Activated naive CD8-positive, alpha-beta T cell treated with anti-CD3 and anti-CD28 coated beads, Interleukin-2, amount 50 U/mL, for 24 hours (primary cell): ENCODE results near the gene ACAT2.
"Not testable (repeated sequence)": the region's sequence is repeated elsewhere in the genome, so short reads cannot be mapped to it uniquely, and the experiment has no call there.

Experiments
- ATAC-seq: fragments of 150-1000 bp; cut with Tn5 transposase; one replicate; pipeline ENCODE4 v1.10.0; 2021
- DNase-seq: peaks from one replicate; pipeline ENCODE4 v3.0.0; 2021
- H3K27ac Mint-ChIP-seq: one replicate; pipeline ENCODE4 v1.8.0; 2021; ENCODE audit warnings: mild to moderate bottlenecking, mixed read lengths
- H3K27me3 Mint-ChIP-seq: one replicate; pipeline ENCODE4 v1.8.0; 2021; ENCODE audit warnings: mixed read lengths
- H3K36me3 Mint-ChIP-seq: one replicate; pipeline ENCODE4 v1.8.0; 2021; ENCODE audit warnings: low read depth, mixed read lengths
- H3K4me1 Mint-ChIP-seq: one replicate; pipeline ENCODE4 v1.8.0; 2021; ENCODE audit warnings: mixed read lengths
- H3K4me3 Mint-ChIP-seq: one replicate; pipeline ENCODE4 v1.8.0; 2021; ENCODE audit warnings: mild to moderate bottlenecking, moderate library complexity, mixed read lengths
- H3K9me3 Mint-ChIP-seq: one replicate; pipeline ENCODE4 v1.8.0; 2021; ENCODE audit warnings: mixed read lengths

The ACAT2 gene

DNA sequence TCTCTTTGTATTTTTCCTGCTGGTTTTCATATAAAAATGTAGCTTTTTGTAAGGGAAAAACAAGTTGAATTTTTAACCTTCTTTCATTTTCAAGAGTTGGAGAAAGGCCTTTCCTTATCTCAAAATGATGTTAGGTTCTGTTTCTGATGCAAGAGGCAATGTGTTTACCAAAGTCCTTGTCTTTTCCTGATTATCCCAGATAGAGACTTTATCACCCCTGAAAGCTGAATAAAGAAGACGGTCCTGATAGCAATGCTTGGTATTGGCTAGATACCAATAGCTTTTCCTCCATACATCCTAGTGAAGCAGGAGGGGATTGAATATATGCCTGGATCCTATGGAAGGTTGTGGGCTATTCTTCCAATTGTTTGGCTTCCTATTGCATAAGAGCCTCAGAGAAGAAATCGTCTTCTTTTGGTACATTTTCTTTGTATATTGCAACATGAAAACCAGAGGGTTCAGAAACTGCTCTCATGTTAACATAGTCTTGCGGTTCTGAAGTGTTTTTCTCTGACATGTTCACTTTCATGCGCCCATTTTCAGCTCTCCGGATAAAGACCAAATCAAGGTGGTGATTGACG lies 43.7 kb downstream of the ACAT2 start:
- DNase-seq = no peak
- ATAC-seq = no peak
- Mint-ChIP-seq H3K27me3 (no peaks in the 10 kb centered on the region), H3K4me3 (no peak overlapping the region), H3K36me3 (no peaks in the 10 kb centered on the region), H3K9me3 (no peaks in the 10 kb centered on the region), H3K4me1 (peaks cover 2% of the 10 kb centered on the region), H3K27ac (no peak overlapping the region)

DNA sequence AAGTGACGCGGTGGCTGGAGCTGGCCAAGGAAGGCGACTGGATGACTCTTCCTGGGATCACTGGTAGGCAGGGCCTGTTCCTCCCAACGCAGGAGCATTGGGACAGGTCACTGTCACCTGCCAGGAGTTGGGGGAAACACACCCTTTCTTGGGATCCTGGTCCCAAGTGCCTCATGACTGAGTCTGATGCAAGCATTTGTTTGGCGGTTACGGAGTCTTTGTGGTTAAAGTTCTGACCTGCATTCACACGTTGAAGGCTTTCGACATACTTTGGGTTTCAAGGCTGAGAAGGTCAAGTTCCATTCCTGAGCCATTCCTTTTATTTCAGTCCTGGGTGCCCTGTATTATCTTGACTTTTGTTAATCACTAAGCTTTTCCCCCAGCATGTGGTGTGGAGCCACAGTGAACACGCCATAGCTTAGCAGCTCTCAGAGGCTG lies 44.2 kb downstream of the ACAT2 start:
- H3K4me3 Mint-ChIP-seq = no peak overlapping the region
- DNase-seq (no peak), ATAC-seq (no peak)
- H3K27me3 Mint-ChIP-seq = no peaks in the 10 kb centered on the region
- H3K27ac Mint-ChIP-seq = no peak overlapping the region
- no peaks in the 10 kb centered on the region for H3K36me3 Mint-ChIP-seq
- H3K9me3 Mint-ChIP-seq = no peaks in the 10 kb centered on the region
- H3K4me1 Mint-ChIP-seq = peaks cover 2% of the 10 kb centered on the region

DNA sequence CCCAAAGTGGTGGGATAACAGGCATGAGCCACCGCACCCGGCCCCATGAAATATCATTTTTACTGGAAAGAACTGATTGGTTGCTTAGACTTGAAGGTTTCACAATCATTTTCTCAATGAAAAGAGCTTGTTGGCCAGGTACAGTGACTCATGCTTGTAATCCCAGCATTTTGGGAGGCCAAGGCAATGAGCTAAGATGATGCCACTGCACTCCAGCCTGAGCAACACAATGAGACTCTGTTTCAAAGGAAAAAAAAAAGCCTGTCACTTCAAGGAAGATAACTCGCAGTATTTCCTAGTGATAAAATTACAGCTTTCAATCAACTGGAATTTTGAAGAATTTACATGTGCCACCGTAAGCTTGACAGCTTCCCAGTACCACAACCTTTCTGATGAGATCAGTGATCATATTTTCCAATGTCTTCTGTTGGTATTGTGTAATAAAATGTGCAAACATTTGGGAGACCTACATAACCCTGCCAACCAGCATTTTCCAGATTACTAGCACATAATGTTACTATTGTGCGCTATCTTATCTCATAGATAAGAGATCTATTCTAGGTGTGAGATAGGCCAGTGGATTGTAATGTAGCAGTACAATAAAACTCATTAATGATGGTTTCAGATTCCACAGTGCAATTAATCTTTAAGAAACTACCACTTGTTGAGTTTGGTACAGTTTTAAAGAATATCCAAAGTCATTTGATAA lies 45.5 kb downstream of the ACAT2 start:
- H3K4me1 Mint-ChIP-seq = peaks cover 2% of the 10 kb centered on the region
- H3K27me3 Mint-ChIP-seq = no peaks in the 10 kb centered on the region
- H3K9me3 Mint-ChIP-seq = no peaks in the 10 kb centered on the region
- no peak overlapping the region for H3K4me3 Mint-ChIP-seq
- ATAC-seq (no peak), DNase-seq (no peak)
- no peaks in the 10 kb centered on the region for H3K36me3 Mint-ChIP-seq
- H3K27ac Mint-ChIP-seq = no peak overlapping the region

DNA sequence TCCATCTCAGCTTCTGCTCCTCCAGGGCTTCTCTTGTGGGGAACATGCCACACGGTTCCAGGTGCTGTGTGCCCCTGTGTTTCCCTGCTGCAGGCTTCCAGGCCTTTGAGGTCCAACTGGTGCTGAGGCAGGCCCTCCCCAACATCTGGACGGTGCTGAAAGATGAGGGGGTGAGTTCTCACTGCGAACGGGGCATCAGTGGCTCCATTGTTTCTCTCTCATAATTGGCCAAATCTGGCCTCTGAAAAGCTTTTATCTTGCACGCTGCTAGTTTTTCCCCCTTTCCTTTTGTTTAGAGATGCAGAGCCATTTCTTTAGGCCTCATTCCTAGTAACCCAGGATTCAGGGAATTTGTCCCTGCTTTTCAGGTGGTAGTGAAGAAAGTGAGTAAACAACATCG lies 46.8 kb downstream of the ACAT2 start:
- H3K27ac Mint-ChIP-seq = no peak overlapping the region
- H3K27me3 Mint-ChIP-seq = no peaks in the 10 kb centered on the region
- H3K9me3 Mint-ChIP-seq = no peaks in the 10 kb centered on the region
- DNase-seq (no peak), ATAC-seq (no peak)
- H3K4me1 Mint-ChIP-seq = peaks cover 2% of the 10 kb centered on the region
- H3K36me3 Mint-ChIP-seq = no peaks in the 10 kb centered on the region
- H3K4me3 Mint-ChIP-seq = no peak overlapping the region

GRCh38 chr6:159809149-159809548 lies 47.3 kb downstream of the ACAT2 start:
- H3K4me3 Mint-ChIP-seq = no peak overlapping the region
- no peak overlapping the region for H3K27ac Mint-ChIP-seq
- peaks cover 2% of the 10 kb centered on the region for H3K4me1 Mint-ChIP-seq
- H3K9me3 Mint-ChIP-seq = no peaks in the 10 kb centered on the region
- no peaks in the 10 kb centered on the region for H3K27me3 Mint-ChIP-seq
- no peak for ATAC-seq
- no peaks in the 10 kb centered on the region for H3K36me3 Mint-ChIP-seq
- no peak for DNase-seq

DNA sequence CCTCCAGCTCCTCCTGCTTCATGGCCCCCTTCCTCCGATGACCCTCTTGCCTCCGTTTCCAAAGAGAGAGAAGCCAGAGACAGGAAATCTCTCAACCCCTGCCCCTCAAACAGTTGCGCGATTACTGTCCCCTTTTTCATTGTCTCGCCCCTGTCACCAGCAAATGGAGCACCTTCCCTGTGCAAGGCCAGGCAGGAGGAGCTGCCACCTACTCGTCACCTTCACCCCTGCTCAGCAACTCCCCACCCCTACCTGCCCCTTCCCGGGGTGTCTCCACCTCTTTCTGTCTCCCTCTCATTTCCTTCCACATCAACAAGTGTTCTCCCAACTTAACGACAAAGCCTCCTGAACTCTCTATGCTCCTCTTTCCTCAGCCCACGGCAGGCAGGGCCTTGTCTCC lies 51.9 kb downstream of the ACAT2 start:
- H3K9me3 Mint-ChIP-seq = no peaks in the 10 kb centered on the region
- peaks cover 2% of the 10 kb centered on the region for H3K4me1 Mint-ChIP-seq
- H3K27me3 Mint-ChIP-seq = no peaks in the 10 kb centered on the region
- ATAC-seq (no peak), DNase-seq (no peak)
- H3K36me3 Mint-ChIP-seq = no peaks in the 10 kb centered on the region
- no peak overlapping the region for H3K4me3 Mint-ChIP-seq
- no peak overlapping the region for H3K27ac Mint-ChIP-seq

- ATAC-seq = no peak
- no peaks in the 10 kb centered on the region for H3K27me3 Mint-ChIP-seq
- H3K36me3 Mint-ChIP-seq = no peaks in the 10 kb centered on the region
- H3K27ac Mint-ChIP-seq = no peak overlapping the region
- no peak overlapping the region for H3K4me3 Mint-ChIP-seq
- H3K9me3 Mint-ChIP-seq = no peaks in the 10 kb centered on the region
- no peak for DNase-seq
- peaks cover 12% of the 10 kb centered on the region for H3K4me1 Mint-ChIP-seq
These were observed 53.6 kb downstream of the ACAT2 start for GRCh38 chr6:159815410-159815809.

DNA sequence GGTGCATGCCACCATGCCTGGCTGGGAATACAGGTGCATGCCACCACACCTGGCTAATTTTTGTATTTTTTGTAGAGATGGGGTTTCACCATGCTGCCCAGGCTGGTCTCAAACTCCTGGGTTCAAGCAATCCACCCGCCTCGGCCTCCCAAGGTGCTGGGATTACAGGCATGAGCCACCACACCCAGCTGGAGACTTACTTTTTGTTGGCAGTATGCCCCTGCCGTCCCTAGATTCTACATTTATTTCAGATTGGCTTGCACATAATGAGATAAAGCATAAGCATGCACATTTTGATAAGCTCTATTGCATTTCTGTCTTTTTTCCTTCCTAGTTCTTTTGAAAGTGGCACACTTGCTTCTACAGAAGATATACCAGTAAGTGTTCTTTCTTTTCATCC lies 54.9 kb downstream of the ACAT2 start:
- ATAC-seq, DNase-seq, H3K4me3 Mint-ChIP-seq, H3K27ac Mint-ChIP-seq, H3K9me3 Mint-ChIP-seq, H3K27me3 Mint-ChIP-seq, H3K36me3 Mint-ChIP-seq: not testable (repeated sequence)
- H3K4me1 Mint-ChIP-seq = peaks cover 17% of the 10 kb centered on the region

DNA sequence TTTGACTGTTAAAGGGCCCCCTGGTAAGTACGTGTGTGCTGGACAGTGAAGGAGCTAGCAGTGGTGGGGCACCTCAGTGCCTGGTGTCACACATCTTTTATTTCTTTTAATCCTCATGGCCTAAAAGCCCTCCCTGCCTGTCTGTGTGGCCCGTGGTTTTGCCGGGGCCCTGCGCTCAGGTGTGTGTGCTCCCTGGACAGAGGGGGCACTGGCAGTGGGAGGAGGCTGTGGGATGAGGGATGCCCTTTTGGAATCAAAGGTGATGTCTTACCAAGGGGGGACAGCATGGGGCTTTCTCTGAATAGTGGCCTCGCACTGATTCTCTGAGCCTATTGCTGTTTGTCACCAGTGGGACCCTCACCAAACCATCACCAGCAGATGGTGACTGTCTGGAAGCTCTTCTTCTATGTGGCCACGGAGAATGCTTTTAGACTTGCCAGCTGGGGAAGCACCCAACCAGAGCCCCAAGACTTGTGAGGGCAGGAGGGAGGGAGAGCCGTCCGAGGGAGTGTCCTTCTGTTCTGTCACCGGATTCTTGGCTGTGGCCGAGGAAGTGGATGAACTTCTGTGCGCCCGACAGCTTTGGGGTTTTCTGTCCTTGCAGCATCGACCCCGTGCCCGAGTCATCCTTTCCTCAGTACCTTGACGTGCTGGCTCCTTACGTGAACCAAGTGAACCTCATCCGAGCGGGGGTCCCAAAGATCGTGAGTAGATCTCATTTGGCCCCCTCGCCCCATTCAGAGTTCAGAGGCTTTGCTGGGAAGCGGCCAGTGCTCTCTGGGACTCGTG lies 56.3 kb downstream of the ACAT2 start:
- no peaks in the 10 kb centered on the region for H3K36me3 Mint-ChIP-seq
- H3K4me3 Mint-ChIP-seq = no peak overlapping the region
- no peak for ATAC-seq
- no peak for DNase-seq
- no peaks in the 10 kb centered on the region for H3K9me3 Mint-ChIP-seq
- peaks cover 17% of the 10 kb centered on the region for H3K4me1 Mint-ChIP-seq
- no peaks in the 10 kb centered on the region for H3K27me3 Mint-ChIP-seq
- no peak overlapping the region for H3K27ac Mint-ChIP-seq

DNA sequence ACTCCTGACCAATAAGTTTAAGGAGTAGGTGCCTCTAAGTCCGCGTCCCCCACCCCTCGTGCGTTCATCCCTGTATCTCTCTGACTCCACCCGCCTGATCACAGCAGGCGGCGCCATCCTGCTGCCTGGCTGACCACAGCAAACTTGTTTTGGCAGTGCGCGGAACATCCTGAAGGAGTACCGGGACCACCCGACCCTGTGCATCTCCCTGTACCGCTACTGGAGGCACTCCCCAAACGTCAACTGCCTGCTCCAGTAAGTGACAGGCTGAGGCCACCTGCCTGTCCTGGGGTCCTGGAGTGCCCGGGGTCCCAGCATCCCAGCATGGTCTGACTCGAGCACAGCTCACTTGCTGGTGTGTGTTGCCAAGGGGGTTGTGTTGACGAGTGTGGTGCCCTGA lies 57.3 kb downstream of the ACAT2 start:
- Mint-ChIP-seq H3K27me3 (no peaks in the 10 kb centered on the region), H3K9me3 (no peaks in the 10 kb centered on the region), H3K4me1 (peaks cover 17% of the 10 kb centered on the region), H3K27ac (no peak overlapping the region), H3K36me3 (no peaks in the 10 kb centered on the region), H3K4me3 (no peak overlapping the region)
- no peak for ATAC-seq
- DNase-seq = no peak

GRCh38 chr6:159819932-159820640 lies 58.2 kb downstream of the ACAT2 start:
- H3K9me3 Mint-ChIP-seq = no peaks in the 10 kb centered on the region
- no peaks in the 10 kb centered on the region for H3K36me3 Mint-ChIP-seq
- peak; percentile 18 for DNase-seq
- peak; percentile 74 for ATAC-seq
- H3K4me3 Mint-ChIP-seq = peak overlapping the region; percentile 62
- peaks cover 17% of the 10 kb centered on the region for H3K4me1 Mint-ChIP-seq
- peak overlapping the region; percentile 25 for H3K27ac Mint-ChIP-seq
- H3K27me3 Mint-ChIP-seq = no peaks in the 10 kb centered on the region

DNA sequence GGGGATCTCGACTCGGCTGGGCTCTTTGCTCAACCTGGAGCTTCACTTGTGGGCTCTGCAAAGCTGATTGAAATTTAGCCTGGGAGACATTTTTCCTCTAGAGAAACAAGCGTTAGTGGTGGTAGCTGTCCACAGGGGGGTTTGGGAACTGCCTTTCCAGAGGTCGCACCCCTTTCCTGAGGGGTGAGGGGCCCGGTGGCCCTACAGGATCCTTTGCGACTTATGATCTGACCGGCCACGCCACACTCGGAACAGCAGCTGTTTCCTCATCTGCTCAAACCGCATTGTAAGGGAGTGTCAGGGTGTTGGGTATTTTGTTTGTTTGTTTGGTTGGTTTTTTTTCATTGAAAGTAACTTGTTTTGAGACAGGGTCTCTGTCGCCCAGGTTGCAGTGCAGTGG lies 59.3 kb downstream of the ACAT2 start:
- Mint-ChIP-seq H3K36me3 (no peaks in the 10 kb centered on the region), H3K4me3 (no peak overlapping the region), H3K9me3 (no peaks in the 10 kb centered on the region), H3K27ac (no peak overlapping the region), H3K4me1 (peaks cover 17% of the 10 kb centered on the region), H3K27me3 (no peaks in the 10 kb centered on the region)
- ATAC-seq (no peak), DNase-seq (no peak)

- Mint-ChIP-seq H3K4me3 (no peak overlapping the region), H3K9me3 (no peaks in the 10 kb centered on the region), H3K27me3 (no peaks in the 10 kb centered on the region), H3K4me1 (peaks cover 17% of the 10 kb centered on the region), H3K27ac (no peak overlapping the region), H3K36me3 (no peaks in the 10 kb centered on the region)
- DNase-seq = no peak
- ATAC-seq = no peak
These were observed 59.9 kb downstream of the ACAT2 start for GRCh38 chr6:159821726-159822125.

GRCh38 chr6:159823953-159824352 lies 62.1 kb downstream of the ACAT2 start:
- Mint-ChIP-seq H3K4me3 (no peak overlapping the region), H3K27ac (no peak overlapping the region)

More at GRCh38 chr6:159823953-159824352, 62.1 kb downstream of the ACAT2 start:
- Mint-ChIP-seq H3K4me1 (peaks cover 17% of the 10 kb centered on the region), H3K36me3 (no peaks in the 10 kb centered on the region), H3K27me3 (no peaks in the 10 kb centered on the region), H3K9me3 (no peaks in the 10 kb centered on the region)
- DNase-seq (no peak), ATAC-seq (no peak)
